ENCODE measurements around the gene RIC8B.
"Not testable (repeated sequence)": the region's sequence is repeated elsewhere in the genome, so short reads cannot be mapped to it uniquely, and the experiment has no call there.

RIC8B gene

GRCh38 chr12:106774005-106774807 is at the start of gene RIC8B:
Gene RIC8B (plus strand): TSS chr12:106774682. CDS start chr12:106774746, 64 bp downstream.
- DNase-seq: peak; percentile 99

- DNase-seq: no peak
These were observed 49.5 kb upstream of the RIC8B start for GRCh38 chr12:106724934-106725333.

GRCh38 chr12:106726603-106727202 is 47.8 kb upstream of the RIC8B start:
- DNase-seq: not testable (repeated sequence)

- no peak for DNase-seq
These were observed 44.9 kb upstream of the RIC8B start for GRCh38 chr12:106729611-106730010.

- no peak for DNase-seq
These were observed 41.6 kb upstream of the RIC8B start for GRCh38 chr12:106732890-106733289.

- DNase-seq: no peak
These were observed 40.8 kb upstream of the RIC8B start for GRCh38 chr12:106733660-106734059.

- DNase-seq: no peak
These were observed 38.2 kb upstream of the RIC8B start for GRCh38 chr12:106736051-106736957.

GRCh38 chr12:106739318-106739717 is 35.2 kb upstream of the RIC8B start:
- DNase-seq: no peak

GRCh38 chr12:106739815-106740530 is 34.5 kb upstream of the RIC8B start:
- DNase-seq: no peak

GRCh38 chr12:106740818-106741217 is 33.7 kb upstream of the RIC8B start:
- DNase-seq: no peak

GRCh38 chr12:106741247-106741646 is 33.2 kb upstream of the RIC8B start:
- no peak for DNase-seq

- no peak for DNase-seq
These were observed 31.1 kb upstream of the RIC8B start for GRCh38 chr12:106743270-106743988.

- no peak for DNase-seq
These were observed 29.9 kb upstream of the RIC8B start for GRCh38 chr12:106744600-106744999.

GRCh38 chr12:106745181-106745745 is 29.2 kb upstream of the RIC8B start:
- DNase-seq: no peak

- no peak for DNase-seq
These were observed 26.5 kb upstream of the RIC8B start for GRCh38 chr12:106747973-106748436.

GRCh38 chr12:106750524-106750923 is 24.0 kb upstream of the RIC8B start:
- no peak for DNase-seq

- DNase-seq: no peak
These were observed 21.0 kb upstream of the RIC8B start for GRCh38 chr12:106753526-106753925.

- no peak for DNase-seq
These were observed 20.2 kb upstream of the RIC8B start for GRCh38 chr12:106754331-106754730.

GRCh38 chr12:106757623-106758348 is 16.7 kb upstream of the RIC8B start:
- DNase-seq: peak; percentile 38

GRCh38 chr12:106758349-106759110 is 16.0 kb upstream of the RIC8B start:
- DNase-seq: no peak

All from left hindlimb (tissue), 1 donor.